HepG2 (cell line): ENCODE measurements around the gene AGAP3. TPM values are rescaled to one million over a fixed set of nuclear protein-coding genes. Genes with fewer than 3 reads are reported as not detected.

ENCODE experiments used
- CSRNP2 ChIP-seq: sonication (generic); formaldehyde crosslinking; conservative IDR thresholded peaks from 2 replicates; pipeline ENCODE4 v1.8.0; 2022; ENCODE audit warnings: low read depth, missing genetic modification reagents
- DMTF1 ChIP-seq: sonication (generic); formaldehyde crosslinking; IDR thresholded peaks from 2 replicates; pipeline ENCODE4 v1.4.0; 2020; ENCODE audit warnings: mild to moderate bottlenecking, missing genetic modification reagents
- GMEB1 ChIP-seq: sonication (generic); formaldehyde crosslinking; IDR thresholded peaks from 2 replicates; pipeline ENCODE4 v1.5.1; 2020; ENCODE audit warnings: missing genetic modification reagents, mild to moderate bottlenecking, borderline replicate concordance
- HMGXB4 ChIP-seq, 2 experiments: sonication (generic) in 1 of 2; formaldehyde crosslinking in 1 of 2; IDR thresholded peaks; 2 replicates each; pipeline versions ENCODE4 v1.4.0 to v1.6.1; 2018 to 2020; ENCODE audit warnings: missing genetic modification reagents in 2 of 2, borderline replicate concordance in 1 of 2, low read depth in 1 of 2, mild to moderate bottlenecking in 1 of 2, missing biosample characterization in 1 of 2
- LRRFIP1 ChIP-seq: sonication (generic); formaldehyde crosslinking; conservative IDR thresholded peaks from 2 replicates; pipeline ENCODE4 v1.4.0; 2020; ENCODE audit warnings: missing genetic modification reagents
- PCBP2 ChIP-seq: fragments of 200-400 bp; formaldehyde crosslinking; optimal IDR thresholded peaks from 2 replicates; pipeline ENCODE3; 2018; ENCODE audit warnings: low read length, low read depth; ENCODE audit not compliant: poor library complexity, severe bottlenecking
- PHF21A ChIP-seq: sonication (generic); formaldehyde crosslinking; IDR thresholded peaks from 2 replicates; pipeline ENCODE4 v1.5.0; 2020; ENCODE audit warnings: mild to moderate bottlenecking, missing genetic modification reagents
- RORA ChIP-seq: sonication (generic); formaldehyde crosslinking; IDR thresholded peaks from 2 replicates; pipeline ENCODE4 v1.5.0; 2020; ENCODE audit warnings: mild to moderate bottlenecking, missing genetic modification reagents, moderate library complexity
- SYNCRIP ChIP-seq: fragments of 200-400 bp; formaldehyde crosslinking; IDR thresholded peaks from 2 replicates; pipeline ENCODE4 v1.6.1; 2018; ENCODE audit warnings: mild to moderate bottlenecking, low read depth, low read length; ENCODE audit not compliant: insufficient read depth
- ZBTB43 ChIP-seq: sonication (generic); formaldehyde crosslinking; conservative IDR thresholded peaks from 2 replicates; pipeline ENCODE4 v1.4.0; 2020; ENCODE audit warnings: missing genetic modification reagents
- ZNF343 ChIP-seq: sonication (generic); formaldehyde crosslinking; IDR thresholded peaks from 2 replicates; pipeline ENCODE4 v1.4.0; 2020; ENCODE audit warnings: mild to moderate bottlenecking, missing genetic modification reagents
- ZNF468 ChIP-seq: sonication (generic); formaldehyde crosslinking; IDR thresholded peaks from 2 replicates; pipeline ENCODE4 v1.8.0; 2022; ENCODE audit warnings: mild to moderate bottlenecking, moderate library complexity, missing genetic modification reagents
- ZNF607 ChIP-seq: sonication (generic); formaldehyde crosslinking; IDR thresholded peaks from 2 replicates; pipeline ENCODE4 v1.5.1; 2020; ENCODE audit warnings: missing genetic modification reagents, mild to moderate bottlenecking, borderline replicate concordance
- ZNF639 ChIP-seq: conservative IDR thresholded peaks from 2 replicates; pipeline ENCODE4 v1.6.1; 2018; ENCODE audit warnings: missing genetic modification reagents
- ZZZ3 ChIP-seq: sonication (generic); formaldehyde crosslinking; IDR thresholded peaks from 2 replicates; pipeline ENCODE4 v1.4.0; 2020; ENCODE audit warnings: missing genetic modification reagents, mild to moderate bottlenecking, borderline replicate concordance
- polyA plus RNA-seq, 8 experiments: library from polyadenylated mRNA; depleted of rRNA in 3 of 8; stranded (reverse) in 7 of 8; unstranded in 1 of 8; fragments of >200 nt; fragmentation: Illumina TruSeq in 4 of 8; extraction: Trizol in 4 of 8; gene quantifications; 2 replicates each; pipeline versions ENCODE4 v1.2.1 to v1.2.3, GENCODE V29; 2011 to 2016; ENCODE audit warnings: low read depth in 4 of 8, missing spikeins in 1 of 8, mixed read lengths in 1 of 8; ENCODE audit not compliant: insufficient read depth in 1 of 8
- total RNA-seq, 5 experiments: library from RNA; depleted of rRNA; stranded (reverse); fragments of >200 nt; fragmentation: Illumina TruSeq; extraction: Trizol; gene quantifications; 2 replicates each; pipeline ENCODE4 v1.2.3, GENCODE V29; 2016; ENCODE audit warnings: low read depth in 1 of 5

Gene AGAP3
- total and polyA plus RNA-seq, 2 of the 13 experiments (the other 11 are each of a cell fraction or from before 2014, with no cell fraction given): 31.3 to 61.4 TPM

- TF ChIP-seq DMTF1 (no peak), CSRNP2 (CRISPR knock-in tag) (no peak), SYNCRIP (no peak), ZNF343 (CRISPR knock-in tag) (no peak), PCBP2 (no peak), LRRFIP1 (CRISPR knock-in tag) (no peak), ZBTB43 (no peak), PHF21A (CRISPR knock-in tag) (no peak), RORA (CRISPR knock-in tag) (no peak), ZNF607 (peak; percentile 2; the same call in 1 of the 2 replicates), GMEB1 (CRISPR knock-in tag) (no peak), HMGXB4 (CRISPR knock-in tag; IDR thresholded peaks at IDR 0.05; ENCODE audit: borderline replicate concordance in 1 of 2, low read depth in 1 of 2) (no peak), ZZZ3 (CRISPR knock-in tag) (no peak), ZNF468 (no peak), ZNF639 (CRISPR knock-in tag) (0 out of 2 replicates have a peak, but pooled peaks have one; percentile 36)
Measured at GRCh38 chr7:151058781-151059366, 27.4 kb upstream of the AGAP3 start (continued).
